ELR (cell line): Measurements from ENCODE around the gene NANOS3.
"Not testable (repeated sequence)": the region's sequence is repeated elsewhere in the genome, so short reads cannot be mapped to it uniquely, and the experiment has no call there.

Source experiments
- DNase-seq: peaks from one replicate; pipeline ENCODE4 v3.0.0-alpha.2; 2015; ENCODE audit warnings: low read depth

The NANOS3 gene

GRCh38 chr19:13920940-13921747 is 44.2 kb downstream of the NANOS3 start:
- peak; percentile 71 for DNase-seq

GRCh38 chr19:13922118-13922517 is 45.2 kb downstream of the NANOS3 start:
- DNase-seq: not testable (repeated sequence)

GRCh38 chr19:13923194-13923987 is 46.5 kb downstream of the NANOS3 start:
- DNase-seq: no peak

GRCh38 chr19:13926010-13926409 is 49.1 kb downstream of the NANOS3 start:
- DNase-seq: no peak

- no peak for DNase-seq
Observed at GRCh38 chr19:13926715-13927114, 49.8 kb downstream of the NANOS3 start.

GRCh38 chr19:13929340-13929739 is 52.4 kb downstream of the NANOS3 start:
- DNase-seq: no peak

- DNase-seq: no peak
Observed at GRCh38 chr19:13929956-13930355, 53.0 kb downstream of the NANOS3 start.
